ENCODE results near the gene ABLIM1.

ABLIM1 gene

DNA sequence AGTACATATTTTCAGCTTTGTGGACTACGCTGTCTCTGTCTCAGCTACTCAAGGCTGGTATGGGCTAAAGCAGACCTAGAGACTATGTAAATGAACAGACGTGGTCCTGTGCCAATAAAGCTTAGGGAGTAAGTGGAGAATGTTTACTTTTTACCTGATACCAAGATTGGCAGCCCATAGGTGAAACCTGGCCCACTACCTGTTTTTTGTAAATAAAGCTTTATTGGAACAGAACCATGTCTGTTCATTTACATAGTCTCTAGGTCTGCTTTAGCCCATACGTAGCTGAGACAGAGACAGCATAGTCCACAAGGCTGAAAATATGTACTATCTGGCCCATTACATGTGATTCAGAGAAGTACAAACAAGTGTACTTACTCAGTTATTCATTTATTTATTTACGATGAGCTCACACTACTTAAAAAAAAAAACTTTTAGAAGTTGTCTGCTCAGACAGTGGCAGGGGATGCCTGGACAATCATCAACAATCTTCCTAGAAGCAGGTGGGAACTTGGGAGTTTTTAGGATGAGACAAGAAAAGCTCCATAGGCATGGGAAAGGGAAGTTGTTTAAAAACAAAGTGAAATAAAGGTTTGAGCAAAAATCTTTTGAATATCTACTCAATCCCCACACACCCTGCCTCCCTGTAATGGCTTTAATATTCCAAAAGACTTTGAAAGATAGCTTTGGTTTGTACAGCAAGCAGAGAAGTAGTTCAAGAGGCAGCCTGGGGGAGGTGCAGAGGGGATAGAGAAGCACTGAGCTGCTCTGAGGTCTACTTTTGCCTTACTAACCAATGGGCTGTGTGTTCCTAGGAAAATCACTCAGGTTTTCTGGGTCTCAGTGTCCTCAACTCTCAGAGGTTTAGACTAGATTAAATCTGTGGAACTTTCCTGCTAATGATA is 139.4 kb downstream of the ABLIM1 start:
- no peak for ATAC-seq (ENCODE audit: low read depth)
- DNase-seq (ENCODE audit: low spot score in 2 of 2): no peak
- Mint-ChIP-seq H3K36me3 (peaks cover 25% of the 10 kb centered on the region), H3K9me3 (no peaks in the 10 kb centered on the region), H3K4me3 (no peak overlapping the region), H3K27ac (peak overlapping the region; percentile 55), H3K27me3 (no peaks in the 10 kb centered on the region), H3K4me1 (peaks cover 66% of the 10 kb centered on the region)

DNA sequence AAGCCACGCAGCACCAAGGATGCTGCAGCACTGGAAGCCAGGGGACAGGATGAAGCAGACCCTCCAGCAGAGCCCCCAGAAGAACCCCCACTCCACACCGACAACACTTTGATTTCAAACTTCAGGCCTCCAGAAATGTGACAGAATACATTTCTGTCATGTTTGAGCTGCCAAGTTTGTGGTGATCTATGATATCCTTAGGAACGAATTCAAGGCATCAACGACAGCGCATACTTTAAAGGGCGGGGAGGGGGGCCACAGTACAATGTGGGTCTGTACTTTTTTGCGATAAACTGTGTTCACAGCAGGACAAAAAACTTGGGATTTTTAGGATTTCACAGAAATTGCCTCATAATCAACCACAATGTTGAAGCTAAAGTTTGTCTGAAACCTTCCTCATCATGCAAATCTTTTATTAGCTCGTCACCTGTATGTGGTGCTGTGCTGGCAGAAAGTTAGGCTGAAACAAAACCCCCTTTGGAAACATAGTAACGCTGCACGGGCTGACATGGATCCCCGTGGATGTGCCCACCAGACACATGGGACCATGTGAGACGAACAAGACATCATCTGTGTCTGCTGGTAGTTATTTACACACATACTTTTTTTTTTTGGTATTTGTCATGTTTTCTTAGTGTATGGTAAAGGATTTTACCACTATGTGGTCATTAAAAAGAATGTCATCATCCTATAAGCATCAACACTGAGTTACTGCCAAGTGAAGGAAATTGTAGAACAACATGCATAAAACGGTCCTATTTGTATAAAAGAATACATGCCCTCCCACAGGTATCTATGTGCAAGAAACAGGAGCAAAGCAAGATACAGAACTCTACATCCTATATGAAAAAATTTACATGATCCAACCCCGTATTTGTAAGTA is 140.5 kb downstream of the ABLIM1 start:
- DNase-seq (ENCODE audit: low spot score in 2 of 2) (no peak), ATAC-seq (ENCODE audit: low read depth) (no peak)
- peaks cover 24% of the 10 kb centered on the region for H3K36me3 Mint-ChIP-seq
- no peak overlapping the region for H3K4me3 Mint-ChIP-seq
- H3K9me3 Mint-ChIP-seq: no peaks in the 10 kb centered on the region
- H3K27me3 Mint-ChIP-seq: no peaks in the 10 kb centered on the region
- H3K4me1 Mint-ChIP-seq: peaks cover 63% of the 10 kb centered on the region
- peak overlapping the region; percentile 63 for H3K27ac Mint-ChIP-seq

DNA sequence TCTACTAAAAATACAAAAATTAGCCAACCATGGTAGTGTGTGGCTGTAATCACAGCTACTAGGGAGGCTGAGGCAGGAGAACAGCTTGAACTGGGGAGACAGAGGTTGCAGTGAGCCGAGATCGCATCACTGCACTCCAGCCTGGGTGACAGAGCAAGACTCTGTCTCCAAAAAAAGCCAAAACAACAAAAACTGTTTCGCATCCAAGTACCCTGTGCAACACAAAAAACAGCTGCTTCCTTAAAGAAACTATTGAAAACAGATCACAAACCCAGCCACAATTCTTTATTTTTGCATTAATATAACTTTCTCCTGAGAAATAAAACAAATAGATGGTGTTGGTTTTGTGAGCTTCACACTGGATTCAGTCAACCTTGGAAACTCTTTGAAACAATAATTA is 141.7 kb downstream of the ABLIM1 start:
- peaks cover 30% of the 10 kb centered on the region for H3K36me3 Mint-ChIP-seq
- peak overlapping the region; percentile 63 for H3K27ac Mint-ChIP-seq
- no peaks in the 10 kb centered on the region for H3K9me3 Mint-ChIP-seq
- peaks cover 64% of the 10 kb centered on the region for H3K4me1 Mint-ChIP-seq
- no peak overlapping the region for H3K4me3 Mint-ChIP-seq
- ATAC-seq (ENCODE audit: low read depth) (no peak), DNase-seq (ENCODE audit: low spot score in 2 of 2) (no peak)
- no peaks in the 10 kb centered on the region for H3K27me3 Mint-ChIP-seq

DNA sequence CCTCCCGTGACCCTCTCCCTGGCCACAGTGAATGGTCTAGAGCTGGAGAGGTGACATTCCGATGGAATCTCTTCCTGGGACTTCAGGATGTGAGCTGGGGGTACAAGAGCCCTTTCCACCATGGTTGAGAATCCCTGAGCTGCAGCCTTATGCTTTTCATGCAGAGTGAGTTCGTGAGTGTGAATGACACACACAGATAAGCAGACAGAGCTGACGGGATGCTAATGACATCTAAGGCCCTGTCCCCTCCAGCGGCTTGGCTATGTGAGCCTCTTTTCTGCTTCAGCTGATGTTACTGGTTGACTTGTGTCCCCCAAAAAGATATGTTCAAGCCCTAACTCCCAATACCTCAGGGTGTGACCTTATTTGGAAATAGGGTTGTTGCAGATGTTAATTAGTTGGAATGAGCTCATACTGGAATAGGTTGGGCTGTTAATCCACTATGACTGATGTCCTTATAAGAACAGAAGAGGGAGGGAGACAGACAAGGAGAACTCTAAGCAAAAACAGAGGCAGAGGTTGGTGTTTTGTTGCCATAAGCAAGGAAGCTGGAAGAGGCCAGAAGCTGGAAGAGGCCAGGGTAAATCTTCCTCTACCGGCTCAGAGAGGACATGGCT is 142.7 kb downstream of the ABLIM1 start:
- peak overlapping the region; percentile 63 for H3K27ac Mint-ChIP-seq
- DNase-seq (ENCODE audit: low spot score in 2 of 2) (no peak), ATAC-seq (ENCODE audit: low read depth) (no peak)
- peaks cover 58% of the 10 kb centered on the region for H3K4me1 Mint-ChIP-seq
- H3K27me3 Mint-ChIP-seq: no peaks in the 10 kb centered on the region
- H3K9me3 Mint-ChIP-seq: no peaks in the 10 kb centered on the region
- H3K36me3 Mint-ChIP-seq: peaks cover 28% of the 10 kb centered on the region
- H3K4me3 Mint-ChIP-seq: no peak overlapping the region

DNA sequence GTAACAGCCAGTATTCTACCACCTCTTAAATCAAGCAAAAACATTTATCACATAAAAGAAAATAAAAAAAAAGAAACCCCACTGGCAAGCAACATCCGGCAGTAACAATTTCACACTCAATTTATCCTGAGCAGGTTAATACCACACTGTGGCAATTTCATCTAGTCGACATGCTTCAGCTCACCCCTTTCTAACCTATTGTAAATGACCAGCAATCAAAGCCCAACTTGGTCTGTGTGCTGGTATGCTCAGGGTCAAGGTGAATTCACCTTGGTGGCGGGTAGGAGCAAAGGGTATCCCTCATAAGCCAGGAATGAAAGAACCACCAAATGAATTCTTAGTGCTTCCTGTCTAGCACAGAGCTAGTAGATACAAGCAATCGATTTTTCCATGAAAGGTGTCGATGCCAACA is 144.7 kb downstream of the ABLIM1 start:
- no peaks in the 10 kb centered on the region for H3K27me3 Mint-ChIP-seq
- H3K4me3 Mint-ChIP-seq: no peak overlapping the region
- ATAC-seq (ENCODE audit: low read depth) (no peak), DNase-seq (ENCODE audit: low spot score in 2 of 2) (no peak)
- H3K36me3 Mint-ChIP-seq: peaks cover 32% of the 10 kb centered on the region
- H3K9me3 Mint-ChIP-seq: no peaks in the 10 kb centered on the region
- peaks cover 57% of the 10 kb centered on the region for H3K4me1 Mint-ChIP-seq
- peak overlapping the region; percentile 77 for H3K27ac Mint-ChIP-seq

DNA sequence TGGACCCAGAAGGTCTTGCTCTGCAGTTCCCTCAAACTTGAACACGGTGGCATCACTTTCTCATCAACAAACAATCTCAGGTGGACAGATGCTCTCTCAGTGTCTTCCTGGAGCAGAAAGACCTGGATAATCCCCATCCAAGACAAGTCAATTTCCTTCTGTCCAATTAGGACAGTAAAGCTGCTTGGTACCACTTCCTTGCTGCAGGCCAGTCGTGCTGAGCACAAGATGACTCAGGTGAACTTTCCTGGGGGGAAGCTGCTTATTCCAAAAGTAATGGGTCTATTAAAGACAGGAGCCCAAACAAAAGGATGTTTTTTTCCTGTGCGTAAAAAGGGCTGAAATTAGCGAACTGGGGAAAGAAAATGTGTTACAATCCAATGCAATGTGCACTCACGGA is 146.2 kb downstream of the ABLIM1 start:
- H3K4me3 Mint-ChIP-seq: no peak overlapping the region

DNA sequence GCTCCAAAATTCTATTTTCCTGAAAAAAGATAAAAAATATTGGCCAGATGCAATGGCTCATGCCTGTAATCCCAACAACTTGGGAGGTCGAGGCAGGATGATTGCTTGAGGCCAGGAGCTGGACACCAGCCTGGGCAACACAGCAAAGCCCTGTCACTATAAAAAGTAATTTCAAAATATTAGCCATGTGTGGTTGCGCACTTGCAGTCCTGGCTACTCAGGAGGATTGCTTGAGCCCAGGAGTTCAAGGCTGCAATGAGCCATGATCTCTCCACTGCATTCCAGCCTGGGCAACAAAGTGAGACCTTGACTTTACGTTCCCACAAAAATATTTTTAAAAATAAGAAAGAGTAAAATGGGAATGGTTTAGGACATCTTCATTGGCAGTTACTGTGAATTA is 149.7 kb downstream of the ABLIM1 start:
- H3K27me3 Mint-ChIP-seq: no peaks in the 10 kb centered on the region
- ATAC-seq (ENCODE audit: low read depth) (no peak), DNase-seq (ENCODE audit: low spot score in 2 of 2) (no peak)
- no peak overlapping the region for H3K4me3 Mint-ChIP-seq
- H3K36me3 Mint-ChIP-seq: peaks cover 27% of the 10 kb centered on the region
- peaks cover 43% of the 10 kb centered on the region for H3K4me1 Mint-ChIP-seq
- no peaks in the 10 kb centered on the region for H3K9me3 Mint-ChIP-seq
- no peak overlapping the region for H3K27ac Mint-ChIP-seq

More for the DNA sequence above, 146.2 kb downstream of the ABLIM1 start:
- no peak for DNase-seq (ENCODE audit: low spot score in 2 of 2)
- H3K4me1 Mint-ChIP-seq: peaks cover 48% of the 10 kb centered on the region
- no peaks in the 10 kb centered on the region for H3K27me3 Mint-ChIP-seq
- no peak for ATAC-seq (ENCODE audit: low read depth)
- no peak overlapping the region for H3K27ac Mint-ChIP-seq
- H3K9me3 Mint-ChIP-seq: no peaks in the 10 kb centered on the region
- H3K36me3 Mint-ChIP-seq: peaks cover 31% of the 10 kb centered on the region

DNA sequence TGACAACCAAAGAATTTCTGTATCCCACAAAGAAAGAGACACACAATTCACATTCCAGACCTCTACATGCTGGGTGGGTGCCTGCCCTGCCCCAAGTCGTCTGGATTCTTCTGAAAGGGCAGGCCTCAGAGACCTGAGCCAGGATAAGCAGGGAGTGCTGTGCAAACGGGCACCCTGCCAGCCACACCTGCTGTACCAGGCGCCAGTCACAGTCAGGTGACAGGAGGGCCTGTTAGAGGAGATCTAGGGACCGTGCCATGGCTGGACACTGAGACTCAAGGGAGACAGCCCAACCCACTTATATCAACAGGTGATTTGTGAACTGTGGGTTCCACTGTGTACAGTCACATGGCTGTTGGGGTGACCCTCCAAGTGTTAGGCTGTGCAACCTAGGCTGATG is 150.6 kb downstream of the ABLIM1 start:
- H3K36me3 Mint-ChIP-seq: peaks cover 27% of the 10 kb centered on the region
- DNase-seq (ENCODE audit: low spot score in 2 of 2) (no peak), ATAC-seq (ENCODE audit: low read depth) (no peak)
- H3K4me3 Mint-ChIP-seq: no peak overlapping the region
- no peaks in the 10 kb centered on the region for H3K27me3 Mint-ChIP-seq
- peak overlapping the region; percentile 78 for H3K27ac Mint-ChIP-seq
- peaks cover 39% of the 10 kb centered on the region for H3K4me1 Mint-ChIP-seq
- no peaks in the 10 kb centered on the region for H3K9me3 Mint-ChIP-seq

DNA sequence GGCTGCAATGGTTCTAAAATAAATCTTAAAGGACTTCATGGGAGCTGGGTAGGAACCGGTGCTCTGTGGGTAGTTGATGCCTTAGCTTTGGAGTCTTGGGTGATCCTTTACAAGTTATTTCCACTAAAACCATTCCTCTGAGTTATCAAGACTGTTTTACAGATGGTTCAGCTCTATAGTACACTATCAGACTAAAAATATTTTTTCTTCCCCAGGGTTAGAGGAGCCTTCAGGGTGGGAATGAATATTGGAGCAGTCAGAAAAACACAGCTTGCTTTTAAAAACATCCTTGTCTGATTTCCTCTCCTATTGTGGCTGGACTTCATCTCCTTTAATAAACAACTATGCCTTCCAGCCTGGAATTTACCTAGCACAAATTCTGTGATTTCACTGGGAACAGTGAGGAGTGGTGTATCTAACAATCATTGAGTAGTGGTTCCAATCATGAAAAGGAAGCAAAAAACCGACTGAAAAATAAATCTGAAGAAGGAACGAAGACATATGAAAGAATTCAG is 151.1 kb downstream of the ABLIM1 start:
- ATAC-seq (ENCODE audit: low read depth): no peak
- peaks cover 37% of the 10 kb centered on the region for H3K4me1 Mint-ChIP-seq

DNA sequence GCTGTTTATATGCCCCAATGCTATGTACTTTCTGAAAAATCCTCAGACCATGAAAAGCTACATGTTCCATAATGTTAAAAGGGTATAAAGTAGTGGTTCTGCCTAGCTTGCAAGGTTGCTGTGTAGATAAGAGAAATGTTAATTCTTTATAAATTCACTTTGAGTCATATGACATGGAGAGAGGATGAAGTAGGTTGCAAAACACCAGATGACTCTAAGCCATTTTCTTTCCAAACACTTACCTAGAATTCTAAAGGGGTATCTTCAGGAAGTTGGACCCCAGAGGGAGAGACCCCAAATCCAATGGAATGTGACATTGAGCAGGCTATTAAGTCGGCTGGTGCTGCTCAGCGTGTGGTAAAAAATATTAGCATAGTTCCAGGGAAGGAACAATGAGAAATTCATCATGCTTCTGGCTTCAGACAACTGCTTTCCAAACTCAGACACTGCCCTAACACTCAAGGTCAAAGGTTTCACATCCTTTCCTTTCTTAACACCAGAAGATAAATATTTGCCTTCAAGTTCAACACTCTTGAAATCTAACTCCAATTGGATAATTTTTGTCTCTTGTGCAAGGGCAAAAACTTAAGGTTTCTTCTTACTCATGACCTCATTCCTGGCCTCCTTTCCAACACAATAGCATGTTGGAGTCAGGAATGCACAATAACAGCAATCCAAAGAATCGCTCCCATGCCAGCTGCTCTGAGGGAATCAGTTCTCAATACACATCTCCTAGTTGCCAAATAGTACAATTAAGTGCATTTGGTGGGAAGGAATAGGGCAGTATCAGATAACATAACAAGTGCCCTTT is 153.1 kb downstream of the ABLIM1 start:
- DNase-seq (ENCODE audit: low spot score in 2 of 2): no peak
- Mint-ChIP-seq H3K27ac (peak overlapping the region; percentile 78), H3K4me3 (no peak overlapping the region), H3K9me3 (no peaks in the 10 kb centered on the region), H3K36me3 (peaks cover 18% of the 10 kb centered on the region), H3K4me1 (peaks cover 45% of the 10 kb centered on the region), H3K27me3 (no peaks in the 10 kb centered on the region)
- ATAC-seq (ENCODE audit: low read depth): no peak

More for the DNA sequence above, 151.1 kb downstream of the ABLIM1 start:
- peaks cover 22% of the 10 kb centered on the region for H3K36me3 Mint-ChIP-seq
- peak overlapping the region; percentile 78 for H3K27ac Mint-ChIP-seq
- H3K9me3 Mint-ChIP-seq: no peaks in the 10 kb centered on the region
- DNase-seq (ENCODE audit: low spot score in 2 of 2): no peak
- H3K27me3 Mint-ChIP-seq: no peaks in the 10 kb centered on the region
- no peak overlapping the region for H3K4me3 Mint-ChIP-seq

DNA sequence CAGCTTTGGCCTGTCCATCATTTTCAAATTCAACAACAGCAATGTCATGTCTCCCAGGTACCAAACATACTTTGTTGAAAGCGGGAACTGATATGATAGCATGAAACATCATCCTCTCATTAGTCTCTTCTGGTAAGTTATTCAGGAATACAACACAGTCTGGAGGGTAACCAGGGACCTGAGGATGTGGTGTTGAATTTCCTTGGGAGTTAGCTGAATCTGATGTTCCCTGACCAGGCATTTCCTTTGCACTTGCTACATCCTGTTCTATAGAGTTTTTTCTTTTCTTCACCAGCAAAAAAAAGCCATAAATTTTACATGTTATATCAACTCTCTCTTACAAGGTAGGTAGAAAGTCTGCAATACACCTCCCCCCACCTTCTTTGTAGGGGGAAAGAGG is 156.0 kb downstream of the ABLIM1 start:
- Mint-ChIP-seq H3K4me3 (no peak overlapping the region), H3K9me3 (no peaks in the 10 kb centered on the region), H3K27ac (peak overlapping the region; percentile 78), H3K27me3 (no peaks in the 10 kb centered on the region), H3K4me1 (peaks cover 54% of the 10 kb centered on the region), H3K36me3 (peaks cover 9% of the 10 kb centered on the region)
- no peak for ATAC-seq (ENCODE audit: low read depth)
- no peak for DNase-seq (ENCODE audit: low spot score in 2 of 2)

DNA sequence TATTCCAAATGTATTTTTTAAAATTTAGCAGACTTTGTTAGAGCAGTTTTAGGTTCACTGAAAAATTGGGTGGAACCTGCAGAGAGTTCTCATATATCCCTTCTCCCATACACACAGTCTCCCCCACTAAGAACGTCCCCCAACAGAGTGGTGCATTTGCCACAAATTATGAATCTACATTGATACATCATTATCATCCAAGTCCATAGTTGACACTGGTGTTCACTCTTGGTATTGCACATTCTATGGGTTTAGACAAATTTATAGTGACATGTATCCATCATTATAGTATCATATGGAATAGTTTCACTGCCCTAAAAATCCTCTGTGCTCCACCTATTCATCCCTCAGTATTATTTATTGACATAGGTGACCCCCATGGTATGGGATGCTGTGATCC is 156.4 kb downstream of the ABLIM1 start:
- Mint-ChIP-seq H3K9me3 (no peaks in the 10 kb centered on the region), H3K4me3 (no peak overlapping the region), H3K27ac (peak overlapping the region; percentile 78), H3K27me3 (no peaks in the 10 kb centered on the region), H3K36me3 (peaks cover 8% of the 10 kb centered on the region), H3K4me1 (peaks cover 57% of the 10 kb centered on the region)
- ATAC-seq (ENCODE audit: low read depth) (no peak), DNase-seq (ENCODE audit: low spot score in 2 of 2) (no peak)

DNA sequence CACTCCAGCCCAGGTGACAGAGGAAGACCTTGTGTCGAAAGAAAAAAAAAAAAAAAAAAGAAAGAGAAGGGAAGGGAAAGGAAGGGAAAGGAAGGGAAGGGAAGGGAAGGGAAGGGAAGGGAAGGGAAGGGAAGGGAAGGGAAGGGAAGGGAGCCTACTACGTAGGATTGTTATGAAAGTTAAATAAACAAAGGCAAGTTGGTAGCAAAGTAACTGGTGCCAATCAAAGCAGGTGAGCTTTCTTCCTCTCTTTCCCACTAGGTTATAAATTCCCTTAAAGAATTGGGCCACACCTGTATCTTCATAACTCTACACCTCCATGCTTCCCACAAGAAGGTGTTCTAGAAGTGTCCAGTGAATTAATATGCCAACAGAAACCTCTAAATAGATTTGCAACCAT is 157.4 kb downstream of the ABLIM1 start:
- no peak for ATAC-seq (ENCODE audit: low read depth)
- Mint-ChIP-seq H3K4me1 (peaks cover 54% of the 10 kb centered on the region), H3K4me3 (no peak overlapping the region), H3K27me3 (no peaks in the 10 kb centered on the region), H3K9me3 (no peaks in the 10 kb centered on the region), H3K27ac (peak overlapping the region; percentile 98), H3K36me3 (peaks cover 4% of the 10 kb centered on the region)
- DNase-seq (ENCODE audit: low spot score in 2 of 2): no peak
